A673 (cell line): ENCODE data around the gene MYL1.

Source experiments
- EZH2 ChIP-seq: fragments of 200-600 bp; sonication (generic); IDR thresholded peaks from 2 replicates; pipeline ENCODE4 v1.6.1; 2017; ENCODE audit warnings: borderline replicate concordance, low read depth, mild to moderate bottlenecking, mixed read lengths, antibody characterized with exemption, low read length; ENCODE audit not compliant: poor library complexity, severe bottlenecking
- TF ChIP-seq, protein P1 (sequence below): fragments of 300-800, 200-600 bp; sonication (generic); conservative IDR thresholded peaks from 2 replicates; pipeline ENCODE4 v1.5.1; 2017; ENCODE audit warnings: low read depth, mild to moderate bottlenecking, antibody characterized with exemption, low read length, moderate library complexity, mixed read lengths

DNA sequence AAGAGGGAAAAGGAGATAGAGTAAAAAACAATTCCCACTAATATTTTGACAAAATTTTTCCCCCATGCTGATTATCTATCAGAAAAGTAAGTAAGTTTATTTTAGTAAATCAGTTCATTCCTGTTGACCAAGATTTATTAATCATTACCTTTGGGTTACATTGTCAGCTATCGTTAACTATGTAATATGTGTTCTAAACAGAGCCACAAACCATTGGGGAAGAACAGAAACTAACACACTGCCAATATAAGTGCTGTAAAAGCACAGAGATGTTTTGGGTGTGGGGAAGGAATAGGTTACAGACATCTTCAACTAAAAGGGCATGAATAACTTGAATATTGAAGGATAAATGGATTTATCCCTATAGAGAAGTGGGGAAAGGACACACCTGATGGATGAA is 47.3 kb downstream of the MYL1 start:
- TF ChIP-seq, protein P1, sequence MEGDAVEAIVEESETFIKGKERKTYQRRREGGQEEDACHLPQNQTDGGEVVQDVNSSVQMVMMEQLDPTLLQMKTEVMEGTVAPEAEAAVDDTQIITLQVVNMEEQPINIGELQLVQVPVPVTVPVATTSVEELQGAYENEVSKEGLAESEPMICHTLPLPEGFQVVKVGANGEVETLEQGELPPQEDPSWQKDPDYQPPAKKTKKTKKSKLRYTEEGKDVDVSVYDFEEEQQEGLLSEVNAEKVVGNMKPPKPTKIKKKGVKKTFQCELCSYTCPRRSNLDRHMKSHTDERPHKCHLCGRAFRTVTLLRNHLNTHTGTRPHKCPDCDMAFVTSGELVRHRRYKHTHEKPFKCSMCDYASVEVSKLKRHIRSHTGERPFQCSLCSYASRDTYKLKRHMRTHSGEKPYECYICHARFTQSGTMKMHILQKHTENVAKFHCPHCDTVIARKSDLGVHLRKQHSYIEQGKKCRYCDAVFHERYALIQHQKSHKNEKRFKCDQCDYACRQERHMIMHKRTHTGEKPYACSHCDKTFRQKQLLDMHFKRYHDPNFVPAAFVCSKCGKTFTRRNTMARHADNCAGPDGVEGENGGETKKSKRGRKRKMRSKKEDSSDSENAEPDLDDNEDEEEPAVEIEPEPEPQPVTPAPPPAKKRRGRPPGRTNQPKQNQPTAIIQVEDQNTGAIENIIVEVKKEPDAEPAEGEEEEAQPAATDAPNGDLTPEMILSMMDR, result no peak
- no peak for TF ChIP-seq EZH2
